ENCODE results near the gene EXT2.
A peak's percentile ranks its signal among the peaks of the same experiment; 100 is the strongest.

Gene EXT2

GRCh38 chr11:44139565-44140330 lies 44.3 kb downstream of the EXT2 start:
- no peaks in the 10 kb centered on the region for H3K9me3 Mint-ChIP-seq
- peaks cover 69% of the 10 kb centered on the region for H3K4me1 Mint-ChIP-seq
- no peak for TF ChIP-seq CTCF (IDR thresholded peaks at IDR 0.05; ENCODE audit: unreplicated experiment in 3 of 3)
- H3K4me3 Mint-ChIP-seq = peak overlapping the region; percentile 19 to 48 (median 29)
- H3K36me3 Mint-ChIP-seq (ENCODE audit: low read depth) = peaks cover 17% of the 10 kb centered on the region
- peaks cover 2% of the 10 kb centered on the region for H3K27me3 Mint-ChIP-seq (ENCODE audit: low read depth)
- peak overlapping the region; percentile 50 to 84 (median 68) for H3K27ac Mint-ChIP-seq

GRCh38 chr11:44140372-44140771 lies 44.9 kb downstream of the EXT2 start:
- Mint-ChIP-seq H3K4me3 (peak overlapping the region in 1 of 3 experiments; percentile 9), H3K4me1 (peaks cover 69% of the 10 kb centered on the region)

GRCh38 chr11:44140805-44141204 lies 45.3 kb downstream of the EXT2 start:
- H3K27me3 Mint-ChIP-seq (ENCODE audit: low read depth) = peaks cover 4% of the 10 kb centered on the region
- TF ChIP-seq CTCF (IDR thresholded peaks at IDR 0.05; ENCODE audit: unreplicated experiment in 3 of 3) = no peak
- H3K27ac Mint-ChIP-seq = peak overlapping the region in 2 of 3 experiments; percentile 68 to 84
- no peaks in the 10 kb centered on the region for H3K9me3 Mint-ChIP-seq
- H3K4me3 Mint-ChIP-seq = peak overlapping the region in 1 of 3 experiments; percentile 9
- H3K4me1 Mint-ChIP-seq = peaks cover 69% of the 10 kb centered on the region
- H3K36me3 Mint-ChIP-seq (ENCODE audit: low read depth) = peaks cover 27% of the 10 kb centered on the region

More at GRCh38 chr11:44140372-44140771, 44.9 kb downstream of the EXT2 start:
- no peak for TF ChIP-seq CTCF (IDR thresholded peaks at IDR 0.05; ENCODE audit: unreplicated experiment in 3 of 3)
- H3K9me3 Mint-ChIP-seq = no peaks in the 10 kb centered on the region
- peak overlapping the region; percentile 50 to 84 (median 68) for H3K27ac Mint-ChIP-seq
- H3K36me3 Mint-ChIP-seq (ENCODE audit: low read depth) = peaks cover 23% of the 10 kb centered on the region
- peaks cover 4% of the 10 kb centered on the region for H3K27me3 Mint-ChIP-seq (ENCODE audit: low read depth)

- no peak for TF ChIP-seq CTCF (IDR thresholded peaks at IDR 0.05; ENCODE audit: unreplicated experiment in 3 of 3)
- peaks cover 7% of the 10 kb centered on the region for H3K27me3 Mint-ChIP-seq (ENCODE audit: low read depth)
- no peak overlapping the region for H3K4me3 Mint-ChIP-seq
- H3K36me3 Mint-ChIP-seq (ENCODE audit: low read depth) = peaks cover 56% of the 10 kb centered on the region
- H3K9me3 Mint-ChIP-seq = no peaks in the 10 kb centered on the region
- no peak overlapping the region for H3K27ac Mint-ChIP-seq
- H3K4me1 Mint-ChIP-seq = peaks cover 51% of the 10 kb centered on the region
Observed at GRCh38 chr11:44143987-44144909, 48.8 kb downstream of the EXT2 start.

- no peak for TF ChIP-seq CTCF (IDR thresholded peaks at IDR 0.05; ENCODE audit: unreplicated experiment in 3 of 3)
- peaks cover 51% of the 10 kb centered on the region for H3K4me1 Mint-ChIP-seq
- no peak overlapping the region for H3K4me3 Mint-ChIP-seq
- peaks cover 65% of the 10 kb centered on the region for H3K36me3 Mint-ChIP-seq (ENCODE audit: low read depth)
- H3K27me3 Mint-ChIP-seq (ENCODE audit: low read depth) = peaks cover 7% of the 10 kb centered on the region
- peaks cover 4% of the 10 kb centered on the region for H3K9me3 Mint-ChIP-seq
- no peak overlapping the region for H3K27ac Mint-ChIP-seq
Observed at GRCh38 chr11:44145011-44145775, 49.7 kb downstream of the EXT2 start.

Measured in nephron (organoid).